Trophoblast cell (in vitro differentiated cells and primary cell): Measurements from ENCODE around the gene CRTAP.

ENCODE experiments used
- DNase-seq, 2 donors: peaks; one replicate each; pipeline ENCODE4 v3.0.0-alpha.2; 2016
- H2AFZ ChIP-seq: 2 replicates; pipeline ENCODE4 v1.6.1; 2013; ENCODE audit warnings: low read length, moderate library complexity, mild to moderate bottlenecking; ENCODE audit not compliant: insufficient read depth, poor library complexity
- H2AK5ac ChIP-seq: 2 replicates; pipeline ENCODE4 v1.6.1; 2013; ENCODE audit warnings: mild to moderate bottlenecking, low read length
- H2BK120ac ChIP-seq: 2 replicates; pipeline ENCODE4 v1.6.1; 2013; ENCODE audit warnings: low read length, mild to moderate bottlenecking, moderate library complexity; ENCODE audit not compliant: insufficient read depth, poor library complexity
- H2BK12ac ChIP-seq: 2 replicates; pipeline ENCODE4 v1.6.1; 2013; ENCODE audit warnings: mild to moderate bottlenecking, low read length, moderate library complexity
- H2BK5ac ChIP-seq: 2 replicates; pipeline ENCODE4 v1.6.1; 2013; ENCODE audit warnings: low read length, low read depth, moderate library complexity, mild to moderate bottlenecking; ENCODE audit not compliant: poor library complexity
- H3K14ac ChIP-seq: 2 replicates; pipeline ENCODE4 v1.6.1; 2013; ENCODE audit warnings: mild to moderate bottlenecking, low read length
- H3K18ac ChIP-seq: 2 replicates; pipeline ENCODE4 v1.6.1; 2013; ENCODE audit warnings: mild to moderate bottlenecking, low read length
- H3K23ac ChIP-seq: 2 replicates; pipeline ENCODE4 v1.6.1; 2013; ENCODE audit warnings: low read length
- H3K27ac ChIP-seq: 2 replicates; pipeline ENCODE4 v1.5.1; 2013; ENCODE audit warnings: low read depth, mild to moderate bottlenecking, inconsistent platforms, low read length, moderate library complexity
- H3K27me3 ChIP-seq: 2 replicates; pipeline ENCODE4 v1.6.1; 2013; ENCODE audit warnings: inconsistent platforms, mild to moderate bottlenecking, low read length, moderate library complexity; ENCODE audit not compliant: insufficient read depth
- H3K36me3 ChIP-seq, 2 experiments: 1 replicate in 1 of 2; 2 replicates in 1 of 2; pipeline ENCODE4 v1.6.1; 2013; ENCODE audit warnings: low read length in 2 of 2, mild to moderate bottlenecking in 2 of 2, moderate library complexity in 1 of 2; ENCODE audit not compliant: insufficient read depth in 2 of 2, control insufficient read depth in 1 of 2
- H3K4ac ChIP-seq: 2 replicates; pipeline ENCODE4 v1.6.1; 2013; ENCODE audit warnings: low read depth, mild to moderate bottlenecking, low read length, moderate library complexity
- H3K4me1 ChIP-seq, 2 experiments: 1 replicate in 1 of 2; 2 replicates in 1 of 2; pipeline ENCODE4 v1.6.1; 2013; ENCODE audit warnings: low read length in 2 of 2, mild to moderate bottlenecking in 2 of 2, moderate library complexity in 1 of 2; ENCODE audit not compliant: insufficient read depth in 2 of 2, control insufficient read depth in 1 of 2
- H3K4me2 ChIP-seq: 2 replicates; pipeline ENCODE4 v1.6.1; 2013; ENCODE audit warnings: inconsistent platforms, mild to moderate bottlenecking, low read length, moderate library complexity
- H3K4me3 ChIP-seq: 2 replicates; pipeline ENCODE4 v1.5.1; 2013; ENCODE audit warnings: mild to moderate bottlenecking, low read depth, low read length, inconsistent platforms
- H3K79me1 ChIP-seq: one replicate; pipeline ENCODE4 v1.6.1; 2013; ENCODE audit warnings: low read length
- H3K79me2 ChIP-seq: 2 replicates; pipeline ENCODE4 v1.6.1; 2013; ENCODE audit warnings: low read length, mild to moderate bottlenecking; ENCODE audit not compliant: control insufficient read depth, insufficient read depth, poor library complexity
- H3K9ac ChIP-seq: 2 replicates; pipeline ENCODE4 v1.6.1; 2013; ENCODE audit warnings: mild to moderate bottlenecking, low read length
- H3K9me3 ChIP-seq: 2 replicates; pipeline ENCODE4 v1.6.1; 2013; ENCODE audit warnings: low read depth, mild to moderate bottlenecking, control low read depth, inconsistent platforms, low read length; ENCODE audit not compliant: insufficient read depth
- H4K12ac ChIP-seq: 2 replicates; pipeline ENCODE4 v1.6.1; 2013; ENCODE audit warnings: low read depth, mild to moderate bottlenecking, low read length, moderate library complexity
- H4K8ac ChIP-seq: 2 replicates; pipeline ENCODE4 v1.6.1; 2013; ENCODE audit warnings: low read depth, mild to moderate bottlenecking, low read length, moderate library complexity
- H4K91ac ChIP-seq: one replicate; pipeline ENCODE4 v1.6.1; 2013; ENCODE audit warnings: low read depth, mild to moderate bottlenecking, low read length, moderate library complexity
- WGBS: extraction: QIAGEN DNeasy Blood & Tissue Kit; methylation state at CpG from one replicate; pipeline ENCODE4 v1.1.7; 2013; ENCODE audit warnings: missing lambda C conversion rate; ENCODE audit not compliant: insufficient read length, insufficient coverage; ENCODE audit errors: extremely low coverage; 5-methylcytosine and 5-hydroxymethylcytosine counted together

The CRTAP gene

GRCh38 chr3:33092496-33093254, 21.1 kb upstream of the CRTAP start:
- DNase-seq: no peak
- Histone ChIP-seq H3K79me2 (peaks cover 15% of the 10 kb centered on the region), H3K23ac (no peak overlapping the region), H3K27ac (no peak overlapping the region), H3K27me3 (no peaks in the 10 kb centered on the region), H4K8ac (no peak overlapping the region), H3K14ac (no peak overlapping the region), H2BK12ac (no peak overlapping the region), H3K18ac (no peak overlapping the region), H3K79me1 (peaks cover 11% of the 10 kb centered on the region), H2BK5ac (no peak overlapping the region), H4K91ac (no peak overlapping the region), H3K4ac (no peak overlapping the region), H3K36me3 (peaks cover 16% of the 10 kb centered on the region in 2 experiments), H3K4me1 (peaks cover 13 to 20% of the 10 kb centered on the region in 2 experiments), H2AFZ (no peak overlapping the region), H3K4me3 (no peak overlapping the region), H3K9me3 (no peaks in the 10 kb centered on the region), H3K9ac (no peak overlapping the region), H2AK5ac (no peak overlapping the region), H2BK120ac (no peak overlapping the region), H4K12ac (no peak overlapping the region), H3K4me2 (no peak overlapping the region)
- no CpG with 5 or more reads among the region's 9 CpGs for WGBS

- WGBS: no CpG with 5 or more reads among the region's 11 CpGs
- Histone ChIP-seq H3K36me3 (peaks cover 16% of the 10 kb centered on the region in 2 experiments), H3K4ac (peak overlapping the region; percentile 34), H3K79me2 (peaks cover 15% of the 10 kb centered on the region), H3K4me2 (no peak overlapping the region), H3K9me3 (no peaks in the 10 kb centered on the region), H4K8ac (no peak overlapping the region), H3K79me1 (peaks cover 11% of the 10 kb centered on the region), H4K91ac (no peak overlapping the region), H3K23ac (no peak overlapping the region), H2BK5ac (no peak overlapping the region), H3K18ac (no peak overlapping the region), H3K4me1 (peaks cover 13 to 22% of the 10 kb centered on the region in 2 experiments), H3K27me3 (no peaks in the 10 kb centered on the region), H4K12ac (no peak overlapping the region), H2BK120ac (no peak overlapping the region), H3K27ac (no peak overlapping the region), H3K4me3 (no peak overlapping the region), H3K14ac (no peak overlapping the region), H2BK12ac (no peak overlapping the region), H2AFZ (no peak overlapping the region), H3K9ac (no peak overlapping the region), H2AK5ac (no peak overlapping the region)
- no peak for DNase-seq
Observed at GRCh38 chr3:33093847-33094246, 20.0 kb upstream of the CRTAP start.

- H3K23ac ChIP-seq: no peak overlapping the region
- peaks cover 15% of the 10 kb centered on the region for H3K79me2 ChIP-seq
- no peaks in the 10 kb centered on the region for H3K9me3 ChIP-seq
- no peak overlapping the region for H4K8ac ChIP-seq
- no peak overlapping the region for H3K27ac ChIP-seq
- no peak for DNase-seq
- no peak overlapping the region for H2AK5ac ChIP-seq
- H3K14ac ChIP-seq: no peak overlapping the region
- no peak overlapping the region for H3K18ac ChIP-seq
- no peak overlapping the region for H2BK120ac ChIP-seq
- H3K4me2 ChIP-seq: peak overlapping the region; percentile 87
- H3K4me3 ChIP-seq: peak overlapping the region; percentile 57
- peaks cover 16% of the 10 kb centered on the region in 2 experiments for H3K36me3 ChIP-seq
- no peak overlapping the region for H4K91ac ChIP-seq
- H2BK12ac ChIP-seq: no peak overlapping the region
- no peak overlapping the region for H2AFZ ChIP-seq
- peak overlapping the region; percentile 63 for H3K9ac ChIP-seq
- H3K79me1 ChIP-seq: peaks cover 11% of the 10 kb centered on the region
- no peak overlapping the region for H4K12ac ChIP-seq
- H3K4ac ChIP-seq: peak overlapping the region; percentile 97
- H3K27me3 ChIP-seq: no peaks in the 10 kb centered on the region
- H3K4me1 ChIP-seq: peaks cover 13 to 22% of the 10 kb centered on the region in 2 experiments
- H2BK5ac ChIP-seq: no peak overlapping the region
- WGBS: no CpG with 5 or more reads among the region's 2 CpGs
Observed at GRCh38 chr3:33095436-33095835, 18.4 kb upstream of the CRTAP start.

DNA sequence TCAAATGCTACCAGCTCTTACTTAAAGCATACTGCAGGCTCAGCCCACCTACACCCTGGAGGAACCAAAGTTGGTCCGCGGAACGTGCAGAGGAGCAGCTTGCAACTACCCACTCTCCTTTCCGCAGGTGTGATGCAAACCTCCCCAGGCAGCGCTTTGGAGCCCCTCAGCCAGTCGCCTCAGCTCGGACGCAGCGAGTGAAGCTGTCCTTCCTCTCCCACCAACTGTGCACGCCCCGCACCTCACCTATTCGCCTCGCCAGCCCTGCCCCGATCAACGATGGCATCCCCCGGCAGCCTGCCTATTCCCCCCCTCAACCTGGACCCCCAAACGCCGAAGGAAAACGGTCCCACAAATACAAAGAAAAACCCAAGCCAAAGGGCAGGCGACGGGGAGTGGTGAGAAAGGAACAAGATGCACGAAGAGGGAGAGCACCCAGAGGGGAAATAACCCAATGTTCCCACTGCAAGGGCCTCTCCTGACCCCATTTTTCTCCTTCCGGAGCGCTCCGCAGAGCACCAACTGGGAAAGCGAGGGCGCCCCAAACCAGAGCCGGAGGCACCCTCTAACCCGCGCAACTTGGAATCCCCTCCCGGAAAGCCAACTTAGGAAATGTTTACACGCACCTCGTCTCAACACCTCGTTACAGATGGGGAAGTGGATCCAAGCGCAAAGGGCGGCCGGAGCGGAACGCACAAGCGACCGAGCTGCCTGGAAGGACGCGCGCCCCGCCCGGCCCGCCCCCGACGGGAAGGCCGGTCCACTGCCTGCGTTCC, 17.5 kb upstream of the CRTAP start:
- peaks cover 15% of the 10 kb centered on the region for H3K79me2 ChIP-seq
- no peak overlapping the region for H2AK5ac ChIP-seq
- H2BK12ac ChIP-seq: no peak overlapping the region
- H4K8ac ChIP-seq: peak overlapping the region; percentile 96
- peak overlapping the region; percentile 100 for H2AFZ ChIP-seq
- H4K91ac ChIP-seq: peak overlapping the region; percentile 97
- H3K27me3 ChIP-seq: no peaks in the 10 kb centered on the region
- H3K4me3 ChIP-seq: peak overlapping the region; percentile 93
- H2BK120ac ChIP-seq: peak overlapping the region; percentile 96
- H3K4ac ChIP-seq: peak overlapping the region; percentile 97
- peak overlapping the region; percentile 99 for H3K14ac ChIP-seq
- H2BK5ac ChIP-seq: peak overlapping the region; percentile 93
- DNase-seq: peak; percentile 7 to 51
- H3K9me3 ChIP-seq: no peaks in the 10 kb centered on the region
- H4K12ac ChIP-seq: peak overlapping the region; percentile 96
- no peak overlapping the region for H3K23ac ChIP-seq
- H3K9ac ChIP-seq: peak overlapping the region; percentile 95
- peaks cover 16% of the 10 kb centered on the region in 2 experiments for H3K36me3 ChIP-seq
- peak overlapping the region; percentile 87 for H3K4me2 ChIP-seq
- no CpG with 5 or more reads among the region's 51 CpGs for WGBS
- peak overlapping the region; percentile 93 for H3K27ac ChIP-seq
- peaks cover 13 to 22% of the 10 kb centered on the region in 2 experiments for H3K4me1 ChIP-seq
- peaks cover 11% of the 10 kb centered on the region for H3K79me1 ChIP-seq
- peak overlapping the region; percentile 98 for H3K18ac ChIP-seq
